ENCODE results near the gene FHDC1. TPM values are rescaled to one million over a fixed set of nuclear protein-coding genes. Genes with fewer than 3 reads are reported as not detected.
A peak's percentile ranks its signal among the peaks of the same experiment; 100 is the strongest.

Gene FHDC1
- total and polyA plus RNA-seq, 11 donors = 0.04 to 0.97 (median 0.21) TPM

GRCh38 chr4:152983774-152984411 is 47.8 kb downstream of the FHDC1 start:
- no peak for TF ChIP-seq POLR2A (IDR thresholded peaks at IDR 0.05)
- no peak for TF ChIP-seq CTCF (IDR thresholded peaks at IDR 0.05)
- WGBS, 4 donors = 61 to 66% (median 63%) methylated on average over 6 of the region's 6 CpGs
- intact Hi-C loops (cut with DNase I) = no loop called here

GRCh38 chr4:152988721-152989553 is 52.8 kb downstream of the FHDC1 start:
- Histone ChIP-seq H3K36me3 (no peaks in the 10 kb centered on the region), H3K4me3 (no peak overlapping the region), H3K27me3 (peaks cover 0 to 17% (median 0%) of the 10 kb centered on the region in 9 donors), H3K4me1 (no peaks in the 10 kb centered on the region), H3K9me3 (no peaks in the 10 kb centered on the region), H3K27ac (no peak overlapping the region)
- DNase-seq = no peak
- WGBS, 4 donors = 86 to 95% (median 92%) methylated on average over 2 to 4 of the region's 4 CpGs
- TF ChIP-seq CTCF (IDR thresholded peaks at IDR 0.05) (no peak), POLR2A (IDR thresholded peaks at IDR 0.05) (no peak)
- intact Hi-C loops (cut with DNase I) = no loop called here
- no peak for ATAC-seq

More at GRCh38 chr4:152983774-152984411, 47.8 kb downstream of the FHDC1 start:
- Histone ChIP-seq H3K27me3 (peaks cover 0 to 19% (median 0%) of the 10 kb centered on the region in 9 donors), H3K4me1 (no peaks in the 10 kb centered on the region), H3K27ac (no peak overlapping the region), H3K9me3 (no peaks in the 10 kb centered on the region), H3K4me3 (no peak overlapping the region), H3K36me3 (no peaks in the 10 kb centered on the region)
- DNase-seq (no peak), ATAC-seq (no peak)

GRCh38 chr4:152989554-152989970 is 53.4 kb downstream of the FHDC1 start:
- ATAC-seq = peak in 1 of 4 donors; percentile 22
- WGBS, 4 donors = 41 to 84% (median 75%) methylated on average over 3 of the region's 3 CpGs
- Histone ChIP-seq H3K36me3 (no peaks in the 10 kb centered on the region), H3K4me1 (no peaks in the 10 kb centered on the region), H3K27me3 (peaks cover 0 to 11% (median 0%) of the 10 kb centered on the region in 9 donors), H3K4me3 (no peak overlapping the region), H3K9me3 (no peaks in the 10 kb centered on the region), H3K27ac (no peak overlapping the region)
- TF ChIP-seq POLR2A (IDR thresholded peaks at IDR 0.05) = no peak
- TF ChIP-seq CTCF (IDR thresholded peaks at IDR 0.05) = no peak
- no peak for DNase-seq
- intact Hi-C loops (cut with DNase I) = no loop called here

- ATAC-seq (no peak), DNase-seq (no peak)
- WGBS, 4 donors = 82 to 91% (median 87%) methylated on average over 8 of the region's 8 CpGs
- Histone ChIP-seq H3K9me3 (no peaks in the 10 kb centered on the region), H3K4me1 (no peaks in the 10 kb centered on the region), H3K27ac (no peak overlapping the region), H3K27me3 (peaks cover 0 to 9% (median 0%) of the 10 kb centered on the region in 9 donors), H3K4me3 (no peak overlapping the region), H3K36me3 (no peaks in the 10 kb centered on the region)
- intact Hi-C loops (cut with DNase I) = no loop called here
- TF ChIP-seq POLR2A (IDR thresholded peaks at IDR 0.05) = no peak
- TF ChIP-seq CTCF (IDR thresholded peaks at IDR 0.05) = no peak
Observed at GRCh38 chr4:152990471-152991131, 54.5 kb downstream of the FHDC1 start.
